Lower leg skin (tissue), 3 donors: ENCODE data around the gene MBOAT2.

Experiments used
- POLR2A ChIP-seq, 2 donors: fragments of 450-650 bp; IDR thresholded peaks; one replicate each; pipeline ENCODE4 v1.6.1; 2016 to 2017; ENCODE audit warnings: antibody characterized with exemption in 2 of 2, mild to moderate bottlenecking in 1 of 2, moderate library complexity in 1 of 2
- TF ChIP-seq, protein P1 (sequence below), 3 donors: fragments of 450-650 bp; IDR thresholded peaks; one replicate each; pipeline ENCODE4 v1.5.1; 2016; ENCODE audit warnings: antibody characterized with exemption in 3 of 3, mild to moderate bottlenecking in 3 of 3, moderate library complexity in 2 of 3

DNA sequence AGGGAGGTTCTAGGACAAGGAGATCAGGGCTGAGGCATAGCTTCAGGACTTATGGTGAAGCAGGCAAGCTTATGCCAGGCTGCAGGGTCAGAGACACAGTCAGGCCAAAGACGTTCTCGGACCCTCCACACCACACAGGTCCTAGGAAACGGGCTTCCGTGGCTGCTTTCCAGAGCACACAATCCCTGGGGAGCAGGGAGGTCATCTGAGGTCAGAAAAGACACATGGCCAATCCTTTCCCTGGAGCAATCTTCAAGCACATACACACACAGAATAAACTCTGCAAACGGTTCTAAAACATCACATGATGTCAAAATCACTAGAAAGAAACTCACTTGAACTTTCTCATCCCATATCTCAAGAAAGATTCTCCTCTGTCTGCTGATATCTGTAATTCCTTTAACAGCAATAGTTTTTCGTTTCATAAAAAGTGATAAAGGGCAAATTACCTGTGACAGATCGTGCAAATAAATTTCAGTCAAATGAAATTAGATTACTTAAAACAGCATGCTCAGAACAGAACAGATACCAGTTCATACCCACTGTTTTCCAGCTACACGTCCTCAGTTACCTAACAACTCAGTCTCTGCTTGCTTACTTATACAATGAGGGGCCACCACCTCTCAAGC is 63.9 kb downstream of the MBOAT2 start:
- TF ChIP-seq, protein P1, sequence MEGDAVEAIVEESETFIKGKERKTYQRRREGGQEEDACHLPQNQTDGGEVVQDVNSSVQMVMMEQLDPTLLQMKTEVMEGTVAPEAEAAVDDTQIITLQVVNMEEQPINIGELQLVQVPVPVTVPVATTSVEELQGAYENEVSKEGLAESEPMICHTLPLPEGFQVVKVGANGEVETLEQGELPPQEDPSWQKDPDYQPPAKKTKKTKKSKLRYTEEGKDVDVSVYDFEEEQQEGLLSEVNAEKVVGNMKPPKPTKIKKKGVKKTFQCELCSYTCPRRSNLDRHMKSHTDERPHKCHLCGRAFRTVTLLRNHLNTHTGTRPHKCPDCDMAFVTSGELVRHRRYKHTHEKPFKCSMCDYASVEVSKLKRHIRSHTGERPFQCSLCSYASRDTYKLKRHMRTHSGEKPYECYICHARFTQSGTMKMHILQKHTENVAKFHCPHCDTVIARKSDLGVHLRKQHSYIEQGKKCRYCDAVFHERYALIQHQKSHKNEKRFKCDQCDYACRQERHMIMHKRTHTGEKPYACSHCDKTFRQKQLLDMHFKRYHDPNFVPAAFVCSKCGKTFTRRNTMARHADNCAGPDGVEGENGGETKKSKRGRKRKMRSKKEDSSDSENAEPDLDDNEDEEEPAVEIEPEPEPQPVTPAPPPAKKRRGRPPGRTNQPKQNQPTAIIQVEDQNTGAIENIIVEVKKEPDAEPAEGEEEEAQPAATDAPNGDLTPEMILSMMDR (IDR thresholded peaks at IDR 0.05) = no peak
- TF ChIP-seq POLR2A (IDR thresholded peaks at IDR 0.05) = no peak
